ENCODE measurements around the gene DLK2. TPM values are rescaled to one million over a fixed set of nuclear protein-coding genes. Genes with fewer than 3 reads are reported as not detected.
"Not testable (repeated sequence)": the region's sequence is repeated elsewhere in the genome, so short reads cannot be mapped to it uniquely, and the experiment has no call there.

The DLK2 gene
- total RNA-seq, 1 experiment from 2014 or later, result 0.75 TPM

GRCh38 chr6:43467752-43468151 is 12.4 kb upstream of the DLK2 start:
- Mint-ChIP-seq H3K9me3 (ENCODE audit: unreplicated experiment) (no peaks in the 10 kb centered on the region), H3K4me3 (ENCODE audit: unreplicated experiment) (no peak overlapping the region), H3K4me1 (ENCODE audit: low read depth, unreplicated experiment) (no peaks in the 10 kb centered on the region), H3K27me3 (ENCODE audit: insufficient read depth, unreplicated experiment) (peaks cover 3% of the 10 kb centered on the region), H3K27ac (ENCODE audit: unreplicated experiment) (no peak overlapping the region), H3K36me3 (ENCODE audit: insufficient read depth, unreplicated experiment) (no peaks in the 10 kb centered on the region)
- TF ChIP-seq CTCF (IDR thresholded peaks at IDR 0.05; ENCODE audit: insufficient read depth in 1 of 2, low read depth in 1 of 2, low read length in 1 of 2, severe bottlenecking in 1 of 2, unreplicated experiment in 1 of 2), result no peak
- no TSS peak for BruUV-seq (replicated peaks)
- Histone ChIP-seq H3K4me3 (ENCODE audit: low read depth, low read length) (no peak overlapping the region), H3K9me3 (no peaks in the 10 kb centered on the region), H3K27me3 (replicated peaks; ENCODE audit: control insufficient read depth, insufficient read depth, low read length) (no peaks in the 10 kb centered on the region), H3K36me3 (ENCODE audit: control insufficient read depth, insufficient read depth, low read length) (no peaks in the 10 kb centered on the region), H3K4me1 (no peaks in the 10 kb centered on the region)
- intact Hi-C loops (cut with micrococcal nuclease; ENCODE audit: unreplicated experiment), result no loop called here
- CTCF ChIA-PET, result no interaction called here
- POLR2A ChIA-PET, result no interaction called here
- no peak for DNase-seq

- H3K36me3 ChIP-seq (ENCODE audit: control insufficient read depth, insufficient read depth, low read length); H3K9me3 Mint-ChIP-seq (ENCODE audit: unreplicated experiment); CTCF ChIA-PET; H3K27ac Mint-ChIP-seq (ENCODE audit: unreplicated experiment); intact Hi-C loops (cut with micrococcal nuclease; ENCODE audit: unreplicated experiment); H3K27me3 Mint-ChIP-seq (ENCODE audit: insufficient read depth, unreplicated experiment); H3K27me3 ChIP-seq (replicated peaks; ENCODE audit: control insufficient read depth, insufficient read depth, low read length); H3K4me1 ChIP-seq; H3K4me3 ChIP-seq (ENCODE audit: low read depth, low read length); H3K4me3 Mint-ChIP-seq (ENCODE audit: unreplicated experiment); H3K4me1 Mint-ChIP-seq (ENCODE audit: low read depth, unreplicated experiment); BruUV-seq (replicated peaks); POLR2A ChIA-PET; H3K9me3 ChIP-seq; DNase-seq; H3K36me3 Mint-ChIP-seq (ENCODE audit: insufficient read depth, unreplicated experiment): not testable (repeated sequence)
Observed at GRCh38 chr6:43467265-43467664, 11.9 kb upstream of the DLK2 start.

- H3K9me3 ChIP-seq, result no peaks in the 10 kb centered on the region
- ChIA-PET POLR2A (no interaction called here), CTCF (no interaction called here)
- H3K27me3 ChIP-seq (replicated peaks; ENCODE audit: control insufficient read depth, insufficient read depth, low read length), result no peaks in the 10 kb centered on the region
- peaks cover 11% of the 10 kb centered on the region for H3K27me3 Mint-ChIP-seq (ENCODE audit: insufficient read depth, unreplicated experiment)
- TF ChIP-seq CTCF (IDR thresholded peaks at IDR 0.05; ENCODE audit: insufficient read depth in 1 of 2, low read depth in 1 of 2, low read length in 1 of 2, severe bottlenecking in 1 of 2, unreplicated experiment in 1 of 2), result no peak
- H3K4me3 Mint-ChIP-seq (ENCODE audit: unreplicated experiment), result no peak overlapping the region
- no peaks in the 10 kb centered on the region for H3K4me1 Mint-ChIP-seq (ENCODE audit: low read depth, unreplicated experiment)
- no peak overlapping the region for H3K27ac Mint-ChIP-seq (ENCODE audit: unreplicated experiment)
- H3K9me3 Mint-ChIP-seq (ENCODE audit: unreplicated experiment), result no peaks in the 10 kb centered on the region
- no peak for DNase-seq
- H3K36me3 Mint-ChIP-seq (ENCODE audit: insufficient read depth, unreplicated experiment), result no peaks in the 10 kb centered on the region
- intact Hi-C loops (cut with micrococcal nuclease; ENCODE audit: unreplicated experiment), result no loop called here
- BruUV-seq (replicated peaks), result no TSS peak
- H3K36me3 ChIP-seq (ENCODE audit: control insufficient read depth, insufficient read depth, low read length), result no peaks in the 10 kb centered on the region
- H3K4me1 ChIP-seq, result no peaks in the 10 kb centered on the region
- H3K4me3 ChIP-seq (ENCODE audit: low read depth, low read length), result no peak overlapping the region
Observed at GRCh38 chr6:43465948-43466347, 10.6 kb upstream of the DLK2 start.

- no peak overlapping the region for H3K27ac Mint-ChIP-seq (ENCODE audit: unreplicated experiment)
- no peaks in the 10 kb centered on the region for H3K27me3 ChIP-seq (replicated peaks; ENCODE audit: control insufficient read depth, insufficient read depth, low read length)
- BruUV-seq (replicated peaks), result no TSS peak
- POLR2A ChIA-PET, result no interaction called here
- no peak overlapping the region for H3K4me3 Mint-ChIP-seq (ENCODE audit: unreplicated experiment)
- CTCF ChIA-PET, result interaction anchor here (1.7 kb wide), 1 partner anchor 32 kb away, joined by 3 read pairs; no protein-coding TSS in a partner anchor
- no peaks in the 10 kb centered on the region for H3K4me1 Mint-ChIP-seq (ENCODE audit: low read depth, unreplicated experiment)
- no peaks in the 10 kb centered on the region for H3K9me3 ChIP-seq
- intact Hi-C loops (cut with micrococcal nuclease; ENCODE audit: unreplicated experiment), result no loop called here
- H3K36me3 Mint-ChIP-seq (ENCODE audit: insufficient read depth, unreplicated experiment), result no peaks in the 10 kb centered on the region
- no peaks in the 10 kb centered on the region for H3K36me3 ChIP-seq (ENCODE audit: control insufficient read depth, insufficient read depth, low read length)
- DNase-seq, result no peak
- no peaks in the 10 kb centered on the region for H3K9me3 Mint-ChIP-seq (ENCODE audit: unreplicated experiment)
- peaks cover 11% of the 10 kb centered on the region for H3K27me3 Mint-ChIP-seq (ENCODE audit: insufficient read depth, unreplicated experiment)
- H3K4me1 ChIP-seq, result no peaks in the 10 kb centered on the region
- no peak overlapping the region for H3K4me3 ChIP-seq (ENCODE audit: low read depth, low read length)
- no peak for TF ChIP-seq CTCF (IDR thresholded peaks at IDR 0.05; ENCODE audit: insufficient read depth in 1 of 2, low read depth in 1 of 2, low read length in 1 of 2, severe bottlenecking in 1 of 2, unreplicated experiment in 1 of 2)
Observed at GRCh38 chr6:43464337-43464736, 9.0 kb upstream of the DLK2 start.
